ENCODE results near the gene RAB35.

- TF ChIP-seq POLR2A (IDR thresholded peaks at IDR 0.05): no peak
- TF ChIP-seq, protein P1, sequence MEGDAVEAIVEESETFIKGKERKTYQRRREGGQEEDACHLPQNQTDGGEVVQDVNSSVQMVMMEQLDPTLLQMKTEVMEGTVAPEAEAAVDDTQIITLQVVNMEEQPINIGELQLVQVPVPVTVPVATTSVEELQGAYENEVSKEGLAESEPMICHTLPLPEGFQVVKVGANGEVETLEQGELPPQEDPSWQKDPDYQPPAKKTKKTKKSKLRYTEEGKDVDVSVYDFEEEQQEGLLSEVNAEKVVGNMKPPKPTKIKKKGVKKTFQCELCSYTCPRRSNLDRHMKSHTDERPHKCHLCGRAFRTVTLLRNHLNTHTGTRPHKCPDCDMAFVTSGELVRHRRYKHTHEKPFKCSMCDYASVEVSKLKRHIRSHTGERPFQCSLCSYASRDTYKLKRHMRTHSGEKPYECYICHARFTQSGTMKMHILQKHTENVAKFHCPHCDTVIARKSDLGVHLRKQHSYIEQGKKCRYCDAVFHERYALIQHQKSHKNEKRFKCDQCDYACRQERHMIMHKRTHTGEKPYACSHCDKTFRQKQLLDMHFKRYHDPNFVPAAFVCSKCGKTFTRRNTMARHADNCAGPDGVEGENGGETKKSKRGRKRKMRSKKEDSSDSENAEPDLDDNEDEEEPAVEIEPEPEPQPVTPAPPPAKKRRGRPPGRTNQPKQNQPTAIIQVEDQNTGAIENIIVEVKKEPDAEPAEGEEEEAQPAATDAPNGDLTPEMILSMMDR (IDR thresholded peaks at IDR 0.05): no peak
Observed at GRCh38 chr12:120078868-120079267, 37.7 kb downstream of the RAB35 start.

All from ovary (tissue), 3 donors.